Lower leg skin (tissue), 4 donors: ENCODE results near the gene SDK1. TPM values are rescaled to one million over a fixed set of nuclear protein-coding genes. Genes with fewer than 3 reads are reported as not detected.
"Not testable (repeated sequence)": the region's sequence is repeated elsewhere in the genome, so short reads cannot be mapped to it uniquely, and the experiment has no call there.

ENCODE experiments used
- DNase-seq, 2 donors: peaks; one replicate each; pipeline ENCODE4 v3.0.0-alpha.2; 2019; ENCODE audit warnings: low spot score in 2 of 2
- H3K4me3 ChIP-seq: fragments of 200-600 bp; sonication (generic); 2 replicates; pipeline ENCODE4 v1.5.1; 2017; ENCODE audit warnings: mild to moderate bottlenecking, low read depth; ENCODE audit not compliant: poor library complexity, severe bottlenecking
- POLR2A ChIP-seq, 2 donors: fragments of 450-650 bp; IDR thresholded peaks; one replicate each; pipeline ENCODE4 v1.6.1; 2016 to 2017; ENCODE audit warnings: antibody characterized with exemption in 2 of 2, mild to moderate bottlenecking in 1 of 2, moderate library complexity in 1 of 2
- WGBS, 2 donors: methylation state at CpG; one replicate each; pipeline ENCODE4 v1.1.5; 2018; 5-methylcytosine and 5-hydroxymethylcytosine counted together
- intact Hi-C: fragments of 100-400 bp; cut with DNase I; formaldehyde crosslinking; loops from one replicate; pipeline ENCODE4 v1.15.0; 2023; ENCODE audit warnings: low total_unique reads
- total RNA-seq, 4 donors: library from RNA; depleted of rRNA; stranded (reverse); fragments of >200 nt; gene quantifications; one replicate each; pipeline ENCODE4 v1.1.0, GENCODE V29; 2016
- TF ChIP-seq, protein P1 (sequence below), 3 donors: fragments of 450-650 bp; IDR thresholded peaks; one replicate each; pipeline ENCODE4 v1.5.1; 2016; ENCODE audit warnings: antibody characterized with exemption in 3 of 3, mild to moderate bottlenecking in 3 of 3, moderate library complexity in 2 of 3

SDK1 gene
- total RNA-seq, 4 donors from 2014 or later: 1.9 to 7.2 (median 5.1) TPM

DNA sequence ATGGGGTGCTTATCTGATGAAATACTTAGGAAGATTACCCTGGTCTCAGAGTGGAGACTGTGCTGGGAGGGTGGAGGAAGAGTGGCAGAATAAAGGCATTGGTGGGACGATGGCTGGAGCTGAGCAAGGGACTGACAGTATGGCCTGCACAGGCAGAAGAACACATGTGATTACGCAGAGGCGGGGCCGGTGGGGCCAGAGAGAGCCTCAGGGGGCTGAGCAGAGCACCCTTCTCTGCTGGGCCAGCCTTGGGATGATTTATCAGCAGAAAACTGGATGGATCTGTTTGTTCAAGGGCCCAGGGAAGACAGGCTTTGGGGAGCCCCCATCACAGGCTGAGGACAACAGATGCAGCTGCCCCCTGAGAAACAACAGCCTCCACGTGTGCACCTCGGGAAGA is 272.1 kb downstream of the SDK1 start:
- no peak for DNase-seq
- TF ChIP-seq, protein P1, sequence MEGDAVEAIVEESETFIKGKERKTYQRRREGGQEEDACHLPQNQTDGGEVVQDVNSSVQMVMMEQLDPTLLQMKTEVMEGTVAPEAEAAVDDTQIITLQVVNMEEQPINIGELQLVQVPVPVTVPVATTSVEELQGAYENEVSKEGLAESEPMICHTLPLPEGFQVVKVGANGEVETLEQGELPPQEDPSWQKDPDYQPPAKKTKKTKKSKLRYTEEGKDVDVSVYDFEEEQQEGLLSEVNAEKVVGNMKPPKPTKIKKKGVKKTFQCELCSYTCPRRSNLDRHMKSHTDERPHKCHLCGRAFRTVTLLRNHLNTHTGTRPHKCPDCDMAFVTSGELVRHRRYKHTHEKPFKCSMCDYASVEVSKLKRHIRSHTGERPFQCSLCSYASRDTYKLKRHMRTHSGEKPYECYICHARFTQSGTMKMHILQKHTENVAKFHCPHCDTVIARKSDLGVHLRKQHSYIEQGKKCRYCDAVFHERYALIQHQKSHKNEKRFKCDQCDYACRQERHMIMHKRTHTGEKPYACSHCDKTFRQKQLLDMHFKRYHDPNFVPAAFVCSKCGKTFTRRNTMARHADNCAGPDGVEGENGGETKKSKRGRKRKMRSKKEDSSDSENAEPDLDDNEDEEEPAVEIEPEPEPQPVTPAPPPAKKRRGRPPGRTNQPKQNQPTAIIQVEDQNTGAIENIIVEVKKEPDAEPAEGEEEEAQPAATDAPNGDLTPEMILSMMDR (IDR thresholded peaks at IDR 0.05): no peak
- TF ChIP-seq POLR2A (IDR thresholded peaks at IDR 0.05): no peak
- H3K4me3 ChIP-seq: no peak overlapping the region
- WGBS, 2 donors: 64 to 70% methylated on average over 6 of the region's 6 CpGs
- intact Hi-C loops: no loop called here

DNA sequence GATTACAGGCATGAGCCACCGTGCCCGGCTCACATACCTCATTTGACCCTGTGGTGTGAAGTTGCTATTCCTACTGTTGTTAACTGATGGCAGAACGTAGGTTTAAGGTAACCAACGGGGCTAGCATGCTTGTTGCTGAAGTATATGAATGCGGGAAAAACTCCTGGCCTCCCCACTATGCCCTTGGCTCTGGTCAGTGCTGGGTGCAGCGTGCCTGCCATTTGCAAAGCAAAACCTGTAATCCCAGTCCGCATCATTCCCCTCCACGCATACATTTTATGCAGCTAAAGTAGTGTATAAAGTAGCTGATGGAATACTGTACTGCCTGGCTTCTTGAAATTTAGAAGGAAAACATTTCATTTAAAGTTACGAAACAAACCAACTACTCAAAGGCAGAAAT is 273.3 kb downstream of the SDK1 start:
- no peak for DNase-seq
- H3K4me3 ChIP-seq: no peak overlapping the region
- intact Hi-C loops: no loop called here
- TF ChIP-seq POLR2A (IDR thresholded peaks at IDR 0.05): no peak
- TF ChIP-seq, protein P1 (IDR thresholded peaks at IDR 0.05): no peak
- 87 to 94% methylated on average over 8 to 9 of the region's 9 CpGs for WGBS, 2 donors

DNA sequence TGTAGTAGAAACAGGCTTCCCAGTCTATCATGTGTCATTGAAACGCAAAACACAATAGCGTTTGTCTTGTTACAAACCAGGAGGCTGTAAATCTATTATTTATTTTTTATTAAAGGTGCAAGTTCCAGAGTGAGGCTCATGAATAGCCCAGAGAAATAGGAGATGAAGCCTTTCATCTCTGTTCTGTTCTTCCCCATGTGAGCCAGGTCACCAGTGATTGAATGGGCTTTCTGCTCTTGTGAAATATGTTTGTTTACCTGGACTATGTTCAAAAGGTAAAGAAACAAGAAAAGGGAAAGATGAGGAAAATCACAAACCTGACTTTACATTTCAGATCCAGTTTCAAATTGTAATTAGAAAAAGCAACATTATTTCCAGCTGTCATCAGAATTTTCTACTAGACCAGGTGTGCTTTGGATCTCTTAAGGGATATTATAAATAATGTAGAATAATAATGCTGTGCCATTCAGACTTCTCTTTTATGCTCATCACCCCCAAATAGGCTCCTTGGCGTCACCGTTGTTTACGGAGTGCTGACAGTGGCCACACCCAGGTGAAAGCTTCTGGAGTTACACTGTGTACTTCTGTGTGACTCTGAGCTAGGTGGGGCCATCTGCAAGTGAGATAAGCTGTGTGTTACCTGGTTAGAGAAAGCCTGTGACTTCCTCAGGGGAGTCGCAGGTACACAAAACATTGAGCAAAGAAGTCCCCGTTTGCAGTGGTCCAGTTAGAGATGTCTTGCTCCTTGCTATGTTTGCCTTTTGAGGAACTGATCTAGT is 274.9 kb downstream of the SDK1 start:
- whole genome bisulfite sequencing, 2 donors: 78 to 83% methylated on average over 7 of the region's 7 CpGs
- DNase-seq: no peak
- H3K4me3 ChIP-seq: no peak overlapping the region

DNA sequence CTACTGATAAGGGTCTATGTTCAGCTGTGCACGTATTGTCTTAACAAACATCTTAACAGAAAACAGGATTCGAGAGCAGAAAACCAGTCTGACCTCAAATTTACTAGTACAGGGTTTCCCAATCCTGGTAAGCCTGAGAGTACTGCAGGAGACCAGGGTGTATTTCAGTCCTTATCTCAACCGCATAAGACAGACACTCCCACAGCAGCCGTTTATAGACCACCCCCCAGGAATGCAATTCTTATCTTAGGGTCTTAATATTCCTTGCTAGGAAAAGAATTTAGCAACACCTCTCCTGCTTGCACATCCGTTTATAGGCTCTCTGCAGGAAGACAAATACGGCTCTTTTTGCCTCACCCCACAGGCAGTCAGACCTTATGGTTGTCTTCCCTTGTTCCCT is 277.3 kb downstream of the SDK1 start:
- DNase-seq: no peak
- TF ChIP-seq POLR2A (IDR thresholded peaks at IDR 0.05): no peak
- TF ChIP-seq, protein P1 (IDR thresholded peaks at IDR 0.05): no peak

More for the DNA sequence above, 274.9 kb downstream of the SDK1 start:
- intact Hi-C loops: no loop called here
- TF ChIP-seq POLR2A (IDR thresholded peaks at IDR 0.05): no peak

DNA sequence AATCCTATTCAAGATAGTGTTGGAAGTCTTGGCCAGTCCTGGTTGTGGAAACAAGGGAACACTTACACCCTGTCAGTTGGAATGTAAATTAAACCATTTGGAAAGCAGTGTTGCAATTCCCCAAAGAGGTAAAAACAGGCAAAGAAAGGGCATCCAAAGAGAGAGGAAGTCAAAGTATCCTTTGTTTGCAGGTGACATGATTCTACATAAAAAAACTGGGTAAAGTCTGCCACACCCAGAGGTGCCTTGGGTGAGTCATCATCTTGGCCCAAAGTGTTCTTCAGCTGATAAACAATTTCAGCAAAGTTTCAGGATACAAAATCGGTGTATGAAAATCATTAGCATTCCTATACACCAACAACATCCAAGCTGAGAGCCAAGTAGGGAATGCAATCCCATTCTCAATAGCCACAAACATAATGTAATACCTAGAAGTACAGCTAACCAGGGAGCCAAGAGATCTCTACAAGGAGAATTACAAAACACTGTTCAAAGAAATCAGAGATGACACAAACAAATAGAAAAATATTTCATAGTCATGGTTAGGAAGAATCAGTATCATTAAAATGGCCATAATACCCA is 278.7 kb downstream of the SDK1 start:
- no peak overlapping the region for H3K4me3 ChIP-seq
- 53 to 56% methylated on average over 1 of the region's 1 CpG for WGBS, 2 donors
- DNase-seq: no peak
- intact Hi-C loops: no loop called here
- TF ChIP-seq, protein P1 (IDR thresholded peaks at IDR 0.05): no peak
- no peak for TF ChIP-seq POLR2A (IDR thresholded peaks at IDR 0.05)

More for the DNA sequence above, 277.3 kb downstream of the SDK1 start:
- intact Hi-C loops: no loop called here
- WGBS, 2 donors: 97 to 98% methylated on average over 6 of the region's 6 CpGs
- no peak overlapping the region for H3K4me3 ChIP-seq

DNA sequence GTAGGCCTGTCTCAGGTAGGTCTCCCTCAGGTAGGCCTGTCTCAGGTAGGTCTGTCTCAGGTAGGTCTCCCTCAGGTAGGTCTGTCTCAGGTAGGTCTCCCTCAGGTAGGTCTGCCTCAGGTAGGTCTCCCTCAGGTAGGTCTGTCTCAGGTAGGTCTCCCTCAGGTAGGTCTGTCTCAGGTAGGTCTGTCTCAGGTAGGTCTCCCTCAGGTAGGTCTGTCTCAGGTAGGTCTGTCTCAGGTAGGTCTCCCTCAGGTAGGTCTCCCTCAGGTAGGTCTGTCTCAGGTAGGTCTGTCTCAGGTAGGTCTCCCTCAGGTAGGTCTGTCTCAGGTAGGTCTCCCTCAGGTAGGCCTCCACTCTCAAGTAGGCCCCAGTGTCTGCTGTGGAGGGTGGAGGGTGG is 281.1 kb downstream of the SDK1 start:
- DNase-seq, H3K4me3 ChIP-seq, intact Hi-C loops: not testable (repeated sequence)
